AG10803 (cell line): ENCODE results near the gene GNB5.

Experiments
- DNase-seq: peaks from one replicate; pipeline ENCODE4 v3.0.0; 2010; ENCODE audit warnings: low read depth
- H3K4me3 ChIP-seq: 2 replicates; pipeline ENCODE4 v1.5.1; 2011; ENCODE audit warnings: mild to moderate bottlenecking, low read length, control low read depth
- CTCF ChIP-seq: conservative IDR thresholded peaks from 2 replicates; pipeline ENCODE4 v1.5.1; 2011; ENCODE audit warnings: mild to moderate bottlenecking, low read length, control low read depth, inconsistent platforms

The GNB5 gene

DNA sequence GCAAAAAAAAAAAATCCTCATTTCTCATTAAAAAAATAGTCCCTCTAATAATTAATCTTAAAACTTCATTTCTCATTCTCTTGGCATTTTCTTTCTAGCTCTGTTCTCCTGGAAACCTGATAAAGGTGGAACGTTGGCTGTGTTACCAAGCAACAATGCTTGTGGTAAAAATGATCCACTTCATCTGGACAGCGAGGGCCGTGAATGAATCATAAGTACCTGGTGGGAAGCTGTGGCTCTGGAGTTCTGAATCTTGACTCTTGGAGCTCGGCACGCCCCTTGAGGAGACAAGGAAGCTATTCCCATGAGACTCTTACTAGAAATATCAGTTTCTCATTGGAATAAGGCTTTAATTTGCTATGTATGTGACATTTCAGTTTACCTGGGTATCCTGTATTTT is 111.2 kb downstream of the GNB5 start:
- no peak for DNase-seq
- TF ChIP-seq CTCF: no peak
- no peak overlapping the region for H3K4me3 ChIP-seq

- peak; percentile 86 for TF ChIP-seq CTCF
- peak; percentile 53 for DNase-seq
- no peak overlapping the region for H3K4me3 ChIP-seq
Measured at GRCh38 chr15:52078876-52079700, 112.1 kb downstream of the GNB5 start.

GRCh38 chr15:52078197-52078875 is 112.9 kb downstream of the GNB5 start:
- DNase-seq: no peak
- H3K4me3 ChIP-seq: no peak overlapping the region
- TF ChIP-seq CTCF: no peak

GRCh38 chr15:52076889-52077781 is 114.1 kb downstream of the GNB5 start:
- H3K4me3 ChIP-seq: no peak overlapping the region
- peak; percentile 72 for DNase-seq
- peak; percentile 40 for TF ChIP-seq CTCF

DNA sequence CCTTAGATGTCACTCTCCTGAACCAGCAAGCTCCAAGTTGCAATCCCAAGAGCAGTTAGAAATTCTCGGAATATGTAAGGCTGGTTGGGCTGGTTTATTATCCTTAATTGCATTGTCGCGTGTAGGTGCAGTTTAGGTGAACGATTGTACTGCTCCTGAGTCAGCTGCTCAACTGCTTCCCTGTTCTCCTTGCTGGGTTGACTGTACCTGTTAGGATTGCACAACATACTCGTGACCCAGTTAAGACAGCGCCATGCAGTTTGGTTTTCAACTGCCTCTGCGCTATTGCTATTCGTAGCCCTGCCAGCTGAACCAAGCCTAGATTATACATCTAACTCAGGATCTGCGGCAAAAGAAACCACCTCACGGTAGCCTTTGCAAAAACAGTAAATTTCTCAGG is 119.6 kb downstream of the GNB5 start:
- TF ChIP-seq CTCF: no peak
- no peak for DNase-seq
- no peak overlapping the region for H3K4me3 ChIP-seq

GRCh38 chr15:52069559-52069958 is 121.6 kb downstream of the GNB5 start:
- no peak for DNase-seq
- H3K4me3 ChIP-seq: no peak overlapping the region
- TF ChIP-seq CTCF: no peak
